IMR-90 (cell line): ENCODE results near the gene SLC38A4.

Experiments
- CEBPB ChIP-seq: IDR thresholded peaks from 2 replicates; pipeline ENCODE4 v1.6.1; 2012; ENCODE audit warnings: low read depth, low read length, improper control_type of control experiment
- CTCF ChIP-seq: conservative IDR thresholded peaks from 2 replicates; pipeline ENCODE4 v1.5.1; 2012; ENCODE audit warnings: mild to moderate bottlenecking, low read depth, low read length, improper control_type of control experiment
- ELK1 ChIP-seq: fragments of 150-350 bp; IDR thresholded peaks from 2 replicates; pipeline ENCODE4 v1.6.1; 2016; ENCODE audit warnings: low read depth, mild to moderate bottlenecking, low read length, moderate library complexity, borderline replicate concordance
- FOS ChIP-seq: fragments of 150-350 bp; IDR thresholded peaks from 2 replicates; pipeline ENCODE4 v1.6.1; 2016; ENCODE audit warnings: low read depth, low read length
- MXI1 ChIP-seq: IDR thresholded peaks from 2 replicates; pipeline ENCODE4 v1.6.1; 2012; ENCODE audit warnings: low read depth, mild to moderate bottlenecking, low read length, moderate library complexity, borderline replicate concordance
- POLR2A ChIP-seq: IDR thresholded peaks from 2 replicates; pipeline ENCODE4 v1.6.1; 2012; ENCODE audit warnings: mild to moderate bottlenecking, low read depth, low read length
- RAD21 ChIP-seq: IDR thresholded peaks from 2 replicates; pipeline ENCODE4 v1.6.1; 2012; ENCODE audit warnings: low read length, improper control_type of control experiment
- RFX5 ChIP-seq: IDR thresholded peaks from 2 replicates; pipeline ENCODE4 v1.8.0; 2012; ENCODE audit warnings: low read depth, mild to moderate bottlenecking, low read length, moderate library complexity
- USF2 ChIP-seq: fragments of 150-350 bp; IDR thresholded peaks from 2 replicates; pipeline ENCODE4 v1.6.1; 2017; ENCODE audit warnings: mild to moderate bottlenecking, antibody characterized with exemption, low read length, low read depth

DNA sequence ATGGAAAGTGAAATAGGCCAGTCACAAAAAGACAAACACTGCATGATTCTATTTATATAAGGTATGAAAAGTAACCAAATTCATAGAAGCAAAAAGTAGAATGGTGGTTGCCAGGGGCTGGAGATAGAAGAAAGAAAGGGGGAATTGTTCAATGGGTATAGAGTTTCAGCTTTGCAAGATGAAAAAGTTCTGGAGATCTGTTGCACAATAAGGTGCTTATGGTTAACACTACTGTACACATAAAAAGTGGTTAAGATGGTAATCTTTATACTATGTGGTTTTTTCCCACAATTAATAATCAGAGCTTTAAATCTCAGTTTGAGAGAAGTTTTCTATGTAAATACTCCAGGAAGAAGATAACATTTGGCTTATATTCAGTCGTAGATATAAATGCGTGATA lies 73.4 kb downstream of the SLC38A4 start:
- TF ChIP-seq POLR2A: no peak
- TF ChIP-seq ELK1: no peak
- TF ChIP-seq CTCF: no peak
- TF ChIP-seq CEBPB: peak; percentile 71
- no peak for TF ChIP-seq RFX5
- TF ChIP-seq MXI1: no peak
- TF ChIP-seq USF2: no peak
- TF ChIP-seq FOS: no peak
- TF ChIP-seq RAD21: no peak
